ENCODE results near the gene HERPUD2. TPM values are rescaled to one million over a fixed set of nuclear protein-coding genes. Genes with fewer than 3 reads are reported as not detected.
A peak's percentile ranks its signal among the peaks of the same experiment; 100 is the strongest.
"Not testable (repeated sequence)": the region's sequence is repeated elsewhere in the genome, so short reads cannot be mapped to it uniquely, and the experiment has no call there.

HERPUD2 gene
- total RNA-seq, 1 experiment from 2014 or later, result 28.6 TPM

GRCh38 chr7:35677582-35678356 is 17.2 kb downstream of the HERPUD2 start:
- DNase-seq (ENCODE audit: low read depth), result no peak

GRCh38 chr7:35676211-35676610 is 18.7 kb downstream of the HERPUD2 start:
- no peak for DNase-seq (ENCODE audit: low read depth)

- DNase-seq (ENCODE audit: low read depth), result no peak
Measured at GRCh38 chr7:35670856-35671569, 23.9 kb downstream of the HERPUD2 start.

GRCh38 chr7:35660411-35660810 is 34.5 kb downstream of the HERPUD2 start:
- not testable (repeated sequence) for DNase-seq (ENCODE audit: low read depth)

DNA sequence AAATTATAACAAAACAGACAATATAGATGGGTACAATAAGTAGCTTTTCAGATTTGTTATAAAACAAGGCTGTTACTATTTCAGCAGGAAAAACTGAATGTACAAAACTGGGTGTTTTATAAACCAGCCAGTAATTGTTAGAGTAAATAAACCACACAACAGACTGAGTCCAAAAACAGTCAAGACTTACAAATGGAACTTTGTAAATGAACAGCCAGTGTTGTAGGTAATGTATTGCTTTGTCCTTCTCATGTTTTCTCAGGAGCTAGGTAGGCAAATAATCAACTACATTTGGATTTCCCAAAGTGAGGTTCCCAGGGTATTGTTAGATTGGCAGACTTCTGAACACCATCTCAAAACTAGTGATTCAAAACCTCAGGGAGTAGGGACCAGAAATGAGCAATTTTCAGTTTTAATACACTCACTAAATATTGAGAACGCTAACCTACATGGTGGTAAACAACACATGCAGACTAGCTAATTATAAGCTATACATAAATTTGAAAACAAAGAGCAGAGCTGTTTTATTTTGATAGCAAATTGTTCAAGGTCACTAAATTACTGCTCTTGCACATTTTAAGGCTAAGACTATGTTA is 36.2 kb downstream of the HERPUD2 start:
- no peak for DNase-seq (ENCODE audit: low read depth)

DNA sequence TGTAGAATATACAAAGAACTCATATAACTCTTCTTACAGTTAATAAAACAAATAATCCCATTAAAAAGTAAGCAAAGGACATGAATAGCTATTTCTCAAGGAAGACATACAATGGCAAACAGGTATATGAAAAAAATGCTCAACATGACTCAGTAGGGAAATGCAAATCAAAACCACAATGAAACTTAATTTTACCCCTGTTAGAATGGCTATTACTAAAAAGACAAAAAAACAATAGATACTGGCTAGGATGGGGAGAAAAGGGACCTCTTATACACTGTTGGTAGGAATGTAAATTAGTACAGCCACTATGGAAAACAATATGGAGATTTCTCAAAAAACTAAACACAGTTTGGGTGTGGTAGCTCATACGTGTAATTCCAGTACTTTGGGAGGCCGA is 37.8 kb downstream of the HERPUD2 start:
- DNase-seq (ENCODE audit: low read depth), result no peak

GRCh38 chr7:35654558-35654957 is 40.4 kb downstream of the HERPUD2 start:
- DNase-seq (ENCODE audit: low read depth), result not testable (repeated sequence)

GRCh38 chr7:35652124-35652523 is 42.8 kb downstream of the HERPUD2 start:
- no peak for DNase-seq (ENCODE audit: low read depth)

DNA sequence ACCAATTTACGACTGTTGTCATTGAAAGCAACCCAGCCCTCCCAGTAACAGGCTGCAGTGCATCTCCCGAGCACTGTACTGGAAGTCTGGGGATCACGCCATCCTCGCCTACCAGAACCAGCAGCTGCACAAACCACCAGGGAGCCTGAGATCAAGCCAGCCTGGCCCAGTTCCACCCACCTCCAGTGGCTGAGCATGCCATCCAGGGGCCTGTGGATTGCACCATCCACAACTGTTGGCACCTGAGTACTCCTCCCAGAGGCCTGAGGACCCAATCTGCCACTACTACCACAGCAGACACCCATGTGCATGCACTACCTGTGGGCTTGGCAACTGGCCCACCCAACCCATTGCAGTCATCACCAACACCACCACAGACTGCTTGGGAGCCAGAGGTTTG is 44.2 kb downstream of the HERPUD2 start:
- DNase-seq (ENCODE audit: low read depth), result no peak

- no peak for DNase-seq (ENCODE audit: low read depth)
Measured at GRCh38 chr7:35649711-35650110, 45.2 kb downstream of the HERPUD2 start.

- peak; percentile 18 for DNase-seq (ENCODE audit: low read depth)
Measured at GRCh38 chr7:35648367-35648766, 46.6 kb downstream of the HERPUD2 start.

DNA sequence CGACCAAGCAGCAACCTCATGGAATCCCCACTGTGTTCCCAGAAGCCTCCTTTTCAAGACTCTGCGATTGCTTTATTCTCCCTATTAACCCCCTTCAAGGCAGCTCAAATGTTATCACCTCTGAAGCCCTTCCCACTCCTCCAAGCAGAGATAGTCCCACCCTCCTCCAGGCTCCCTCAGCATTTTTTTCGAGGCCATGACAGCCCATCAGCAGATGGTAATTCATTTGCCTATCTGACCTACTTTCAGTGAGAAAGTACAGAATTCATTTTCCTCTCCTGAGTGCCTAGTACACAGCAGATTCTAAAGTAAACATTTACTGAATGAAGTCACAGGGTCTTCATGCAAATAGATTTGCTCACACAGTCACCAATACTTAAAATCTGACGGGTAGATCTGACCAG is 47.8 kb downstream of the HERPUD2 start:
- DNase-seq (ENCODE audit: low read depth), result peak; percentile 61

DNA sequence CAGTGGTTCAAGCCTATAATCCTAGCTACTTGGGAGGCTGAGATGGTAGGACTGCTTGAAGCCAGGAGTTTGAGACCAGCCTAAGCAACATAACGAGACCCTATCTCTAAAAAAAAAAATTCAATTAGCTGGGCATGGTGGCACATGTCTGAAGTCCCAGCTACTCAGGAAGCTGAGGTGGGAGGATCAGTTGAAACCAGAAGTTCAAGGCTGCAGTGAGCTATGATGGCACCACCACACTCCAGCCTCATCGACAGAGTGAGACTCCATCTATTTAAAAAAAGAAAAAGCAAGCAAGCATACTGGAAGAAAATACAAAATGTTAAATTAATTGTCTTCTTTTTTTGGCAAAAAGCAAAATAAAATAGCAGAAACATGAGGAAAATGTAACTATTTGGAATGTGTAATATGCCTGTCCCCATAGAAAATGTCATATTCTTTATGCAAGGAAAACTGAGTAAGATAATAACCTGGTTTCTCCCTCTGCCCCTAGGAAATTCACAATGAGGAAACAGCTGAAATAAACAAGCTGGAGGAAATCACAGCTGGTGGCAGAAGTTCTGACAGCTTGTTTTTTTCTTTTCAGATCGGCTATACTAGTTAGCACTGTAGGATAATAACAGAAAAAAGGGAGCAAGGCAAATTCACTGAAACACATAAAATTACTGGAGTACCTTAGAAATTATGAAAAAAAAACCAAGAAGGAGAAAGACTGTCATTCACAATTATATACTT is 48.5 kb downstream of the HERPUD2 start:
- DNase-seq (ENCODE audit: low read depth), result peak; percentile 53

GRCh38 chr7:35645691-35646090 is 49.2 kb downstream of the HERPUD2 start:
- no peak for DNase-seq (ENCODE audit: low read depth)

- peak; percentile 66 for DNase-seq (ENCODE audit: low read depth)
Measured at GRCh38 chr7:35630024-35630972, 64.6 kb downstream of the HERPUD2 start.

DNA sequence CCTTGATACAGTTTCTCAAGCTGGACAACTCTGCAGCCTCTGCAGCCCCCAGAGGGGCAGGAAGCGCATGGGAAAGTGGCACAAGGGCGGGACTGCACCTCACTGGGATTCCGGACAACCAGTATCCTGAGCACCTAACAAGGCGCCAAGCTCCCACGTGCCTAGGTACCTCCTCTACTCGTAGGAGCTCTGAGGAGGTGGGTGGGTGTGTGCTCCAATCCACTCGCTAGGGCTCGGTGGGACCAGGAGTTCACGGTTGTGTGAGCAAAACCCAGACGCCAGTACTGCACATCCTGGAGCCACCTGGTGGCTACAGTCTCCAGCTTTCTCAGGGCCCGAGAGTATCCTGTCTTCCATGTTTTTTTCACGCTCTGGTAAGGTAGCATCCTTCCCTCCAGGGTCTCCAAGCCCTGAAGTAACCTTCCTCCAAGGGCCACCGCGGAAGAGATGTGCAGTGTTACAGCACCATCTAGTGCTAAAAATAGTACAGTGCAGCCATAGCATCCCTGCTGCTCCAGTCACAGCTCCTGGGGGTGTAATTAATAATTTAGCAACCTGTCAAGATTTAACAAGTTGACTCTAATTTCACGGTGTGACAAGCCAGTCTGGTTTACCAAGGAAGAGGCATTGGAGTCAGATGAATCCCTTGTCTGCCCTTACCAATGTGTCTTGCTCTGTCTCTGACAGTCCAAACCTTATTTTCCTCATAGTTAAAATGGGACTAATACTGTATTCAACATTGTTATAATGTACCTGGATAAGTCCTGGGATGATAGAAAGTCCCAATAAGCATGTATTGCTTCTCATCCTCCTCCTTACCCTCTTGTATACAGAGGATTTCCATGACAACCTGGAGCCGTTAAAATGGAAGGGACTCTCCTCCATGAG is 70.4 kb downstream of the HERPUD2 start:
- DNase-seq (ENCODE audit: low read depth), result peak; percentile 51

GRCh38 chr7:35623381-35623780 is 71.6 kb downstream of the HERPUD2 start:
- DNase-seq (ENCODE audit: low read depth), result no peak

DNA sequence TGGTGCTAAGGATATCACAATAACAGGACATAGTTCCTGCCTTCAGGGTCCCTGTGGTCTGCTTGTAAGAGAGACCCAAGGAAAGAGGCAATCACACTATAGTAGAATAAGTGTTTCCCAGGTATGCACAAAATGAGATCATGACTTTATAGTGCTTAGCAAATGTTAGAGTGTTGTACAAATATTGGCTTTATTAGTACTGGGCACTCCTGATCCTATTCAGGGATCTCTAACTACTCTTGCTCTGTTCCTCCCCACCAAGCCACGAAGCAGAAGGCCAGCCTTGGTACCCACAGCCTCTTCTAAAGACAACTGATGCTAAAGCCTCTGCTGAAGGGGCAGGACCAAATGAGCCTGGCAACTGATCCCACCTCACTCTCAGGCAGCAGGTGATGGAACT is 75.1 kb downstream of the HERPUD2 start:
- DNase-seq (ENCODE audit: low read depth), result no peak

DNA sequence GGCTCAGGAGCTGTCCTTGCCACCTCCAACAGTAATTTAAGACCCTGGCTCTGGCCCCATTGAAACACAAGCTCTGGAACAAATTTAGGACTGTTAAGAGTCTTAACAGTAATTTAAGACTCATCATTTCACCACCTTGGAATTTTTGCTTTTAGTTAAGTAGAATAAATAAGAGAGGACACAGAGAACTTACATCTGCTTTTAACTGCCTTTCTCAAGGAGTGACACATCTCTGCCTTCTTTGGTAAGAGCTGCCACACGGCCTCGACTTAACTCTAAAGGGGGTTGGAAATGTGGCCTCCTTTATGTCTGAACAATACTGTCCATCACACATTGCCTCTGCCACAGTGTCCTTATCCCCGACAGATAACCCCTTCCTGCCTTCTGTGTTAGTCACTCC is 77.9 kb downstream of the HERPUD2 start:
- DNase-seq (ENCODE audit: low read depth), result peak; percentile 41

- no peak for DNase-seq (ENCODE audit: low read depth)
Measured at GRCh38 chr7:35613150-35613549, 81.8 kb downstream of the HERPUD2 start.
